HG02840 (cell line): ENCODE measurements around the gene CCDC17.
"Not testable (repeated sequence)": the region's sequence is repeated elsewhere in the genome, so short reads cannot be mapped to it uniquely, and the experiment has no call there.

Experiments
- ATAC-seq: cut with Tn5 transposase; IDR thresholded peaks from one replicate; pipeline ENCODE4 v1.9.1; 2021; ENCODE audit warnings: mild to moderate bottlenecking, moderate library complexity, moderate number of reproducible peaks; ENCODE audit not compliant: unreplicated experiment, low FRiP score

Gene CCDC17

DNA sequence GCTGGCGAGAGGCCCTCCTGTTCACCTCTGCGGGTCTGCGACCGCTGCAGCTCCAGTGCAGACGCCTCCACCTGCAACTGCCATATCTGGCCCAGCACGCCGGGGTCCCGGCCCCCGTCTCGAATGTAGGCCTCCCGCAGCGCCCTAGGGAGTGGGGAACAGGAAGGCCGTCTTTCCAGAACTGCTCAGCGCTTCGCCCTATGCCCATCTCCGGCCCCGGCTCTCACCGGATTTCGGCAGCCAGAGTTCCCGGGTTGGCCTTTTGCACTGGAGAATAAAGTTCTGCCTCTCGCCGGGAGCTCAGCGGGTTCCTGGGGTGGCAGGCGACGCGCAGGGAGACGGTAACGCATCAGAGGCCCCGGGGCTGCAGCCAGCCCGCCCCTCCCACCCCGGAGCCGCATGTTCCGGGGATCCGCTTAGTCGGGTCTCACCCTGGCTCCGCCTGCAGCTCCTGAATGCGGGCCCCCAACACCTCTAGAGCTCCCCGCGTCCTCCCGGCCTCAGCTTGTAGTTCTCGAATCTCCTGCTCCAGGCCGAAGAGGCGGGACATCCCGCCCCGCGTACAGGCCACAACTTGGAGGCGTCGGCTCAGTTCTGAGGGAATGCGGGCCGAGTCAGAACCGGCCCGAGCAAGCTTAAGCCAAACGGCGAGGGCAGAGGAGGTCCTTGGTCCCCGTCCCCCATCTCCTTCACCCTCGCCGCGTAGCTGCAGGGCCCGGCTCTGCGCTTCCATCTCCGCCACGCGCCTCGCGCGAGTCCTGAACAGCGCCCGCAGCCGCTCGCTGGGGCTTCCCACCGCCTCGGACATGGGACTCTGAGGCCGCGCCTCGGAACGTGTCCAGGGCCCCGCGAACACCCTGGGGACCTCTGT is 1.1 kb downstream of the CCDC17 start:
- ATAC-seq: no peak

GRCh38 chr1:45621895-45622523 is 1.8 kb downstream of the CCDC17 start:
- no peak for ATAC-seq

- no peak for ATAC-seq
Observed at GRCh38 chr1:45621501-45621836, 2.4 kb downstream of the CCDC17 start.

- no peak for ATAC-seq
Observed at GRCh38 chr1:45620588-45621500, 3.0 kb downstream of the CCDC17 start.

DNA sequence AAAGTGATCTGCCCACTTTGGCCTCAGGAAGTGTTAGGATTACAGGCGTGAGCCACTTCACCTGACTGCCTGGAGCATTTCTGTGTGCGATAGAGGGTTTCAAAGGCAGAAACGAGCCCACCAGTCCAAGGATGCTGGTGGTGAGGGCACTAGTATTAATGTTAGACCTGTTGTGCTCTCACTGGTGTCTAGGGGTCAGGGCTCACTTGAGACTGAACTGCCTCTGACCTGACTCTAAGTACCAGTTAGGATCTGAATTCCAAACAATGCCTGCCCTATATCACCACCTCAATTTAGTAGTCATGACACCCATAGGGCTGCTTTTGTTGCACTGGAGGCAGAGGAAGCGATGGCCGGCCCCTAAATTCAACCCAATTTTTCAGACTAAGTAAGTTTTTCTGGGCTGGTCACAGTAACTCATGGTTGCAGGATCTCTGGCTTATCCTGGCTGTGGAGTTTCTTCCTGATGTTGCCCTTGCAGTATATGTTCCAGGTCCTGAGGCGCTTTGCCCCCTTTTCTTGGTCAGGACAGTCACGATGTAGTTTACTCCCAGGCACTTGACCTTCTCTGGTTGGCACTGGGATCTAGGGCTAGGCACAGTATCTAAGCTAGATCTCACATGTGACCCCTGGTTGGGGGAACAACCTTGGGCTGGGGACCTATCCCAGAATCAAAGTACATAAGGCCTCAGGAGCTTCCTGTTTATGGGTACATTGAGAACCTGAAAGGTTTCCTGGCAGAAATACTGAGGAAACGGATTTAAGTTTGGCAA is 4.5 kb downstream of the CCDC17 start:
- ATAC-seq: no peak

DNA sequence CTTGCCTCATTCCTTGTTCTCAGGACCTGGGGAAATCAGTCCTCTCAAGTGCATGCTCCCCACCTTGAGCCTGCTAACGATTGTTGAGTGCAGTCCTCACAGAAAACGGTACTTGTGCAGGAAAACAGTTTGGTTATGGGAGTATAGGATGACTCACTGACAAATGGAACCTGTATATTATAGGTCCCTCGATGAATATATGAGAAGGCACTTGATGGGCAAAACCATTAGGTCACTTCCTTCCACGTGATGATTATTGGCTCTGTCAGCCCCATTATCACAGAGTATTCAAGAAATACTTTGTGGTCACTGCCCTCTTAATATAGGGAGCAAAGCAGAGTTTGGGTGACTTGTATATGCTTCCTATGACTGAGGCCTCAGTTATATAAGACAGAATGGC is 6.2 kb downstream of the CCDC17 start:
- no peak for ATAC-seq

DNA sequence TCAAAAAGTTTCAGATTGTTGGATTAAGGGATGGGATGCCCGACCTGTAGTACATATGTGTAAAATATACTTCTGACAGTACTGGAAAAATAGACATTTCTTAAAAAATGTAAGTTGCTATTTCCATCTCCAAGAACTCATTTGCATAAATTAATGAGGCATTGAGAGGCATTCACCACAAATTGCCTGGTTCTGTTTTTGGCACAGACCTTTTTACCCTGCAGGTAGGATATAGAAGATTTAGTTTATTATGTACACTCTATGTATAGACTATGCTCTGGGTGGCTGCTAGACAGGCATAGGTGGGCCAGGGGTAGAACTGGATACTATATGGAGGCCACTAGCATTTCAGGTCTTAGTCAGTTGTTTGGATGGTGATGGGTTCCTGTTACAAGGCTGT is 8.0 kb downstream of the CCDC17 start:
- ATAC-seq: no peak

- ATAC-seq: no peak
Observed at GRCh38 chr1:45612941-45613579, 10.8 kb downstream of the CCDC17 start.

DNA sequence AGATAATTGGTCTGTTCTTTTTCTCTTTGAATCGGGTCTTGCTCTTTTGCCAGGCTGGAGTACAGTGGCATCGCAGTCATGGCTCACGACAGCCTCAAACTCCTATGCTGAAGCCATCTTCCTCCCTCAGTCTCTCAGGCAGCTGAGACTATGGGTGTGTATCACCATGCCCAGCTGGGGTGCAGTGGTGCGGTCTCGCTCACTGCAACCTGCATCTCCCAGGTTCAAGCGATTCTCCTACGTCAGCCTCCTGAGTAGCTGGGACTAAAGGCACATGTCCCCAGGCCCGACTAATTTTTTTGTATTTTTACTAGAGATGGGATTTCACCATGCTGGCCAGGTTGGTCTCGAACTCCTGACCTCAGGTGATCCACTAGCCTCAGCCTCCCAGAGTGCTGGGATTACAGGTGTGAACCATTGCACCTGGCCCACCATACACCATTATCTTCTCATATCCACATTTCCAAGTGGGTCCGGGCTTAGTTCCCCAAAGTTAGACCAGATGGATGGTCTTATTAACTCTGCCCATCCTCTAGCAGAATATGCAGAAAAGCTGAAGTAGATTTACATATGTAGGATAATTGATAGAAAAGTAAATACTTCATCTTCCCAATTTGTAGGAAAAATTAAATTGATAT is 13.1 kb downstream of the CCDC17 start:
- no peak for ATAC-seq

DNA sequence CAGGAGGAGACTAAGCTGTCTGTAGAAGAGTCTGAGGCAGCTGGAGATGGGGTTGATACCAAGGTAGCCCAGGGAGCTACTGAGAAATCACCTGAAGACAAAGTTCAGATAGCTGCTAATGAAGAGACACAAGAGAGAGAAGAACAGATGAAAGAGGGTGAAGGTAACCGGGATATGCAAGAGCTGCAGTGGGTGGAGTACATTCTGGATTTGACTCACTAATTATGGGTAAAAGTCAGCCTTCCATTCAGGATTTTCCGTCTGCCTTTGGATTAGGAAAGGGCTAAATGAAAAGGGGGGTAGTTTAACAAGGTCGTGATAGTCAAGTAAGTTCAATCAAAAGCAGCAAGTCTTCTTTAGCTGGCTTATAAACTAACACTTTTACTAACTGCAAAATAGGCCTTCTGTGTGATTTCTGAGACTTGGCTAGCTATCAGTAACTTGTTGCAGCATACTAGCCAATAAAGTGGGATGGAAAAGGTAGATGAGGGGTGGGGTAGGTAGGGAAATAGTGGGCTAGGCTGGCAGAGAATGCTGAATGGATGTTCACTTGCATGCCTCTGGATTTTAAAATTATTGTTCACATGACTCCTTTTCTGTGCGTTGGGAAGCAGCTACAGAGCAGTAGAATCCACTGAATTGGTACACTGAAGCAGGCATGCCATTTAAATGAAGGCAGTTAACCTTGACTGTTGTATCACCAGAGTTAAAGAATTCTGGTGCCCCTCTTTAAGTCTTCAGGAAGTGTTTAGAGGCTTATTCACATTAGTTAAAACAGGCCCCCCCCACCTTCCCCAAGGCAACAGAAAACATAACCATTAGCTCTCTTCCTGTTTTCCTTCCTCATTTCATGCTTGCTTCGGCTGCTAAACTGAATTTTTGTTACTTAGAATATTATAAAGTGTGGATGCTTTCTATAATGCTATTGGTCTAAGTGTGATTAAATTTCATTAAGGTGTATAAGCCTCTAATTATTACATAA is 15.4 kb downstream of the CCDC17 start:
- ATAC-seq: no peak

DNA sequence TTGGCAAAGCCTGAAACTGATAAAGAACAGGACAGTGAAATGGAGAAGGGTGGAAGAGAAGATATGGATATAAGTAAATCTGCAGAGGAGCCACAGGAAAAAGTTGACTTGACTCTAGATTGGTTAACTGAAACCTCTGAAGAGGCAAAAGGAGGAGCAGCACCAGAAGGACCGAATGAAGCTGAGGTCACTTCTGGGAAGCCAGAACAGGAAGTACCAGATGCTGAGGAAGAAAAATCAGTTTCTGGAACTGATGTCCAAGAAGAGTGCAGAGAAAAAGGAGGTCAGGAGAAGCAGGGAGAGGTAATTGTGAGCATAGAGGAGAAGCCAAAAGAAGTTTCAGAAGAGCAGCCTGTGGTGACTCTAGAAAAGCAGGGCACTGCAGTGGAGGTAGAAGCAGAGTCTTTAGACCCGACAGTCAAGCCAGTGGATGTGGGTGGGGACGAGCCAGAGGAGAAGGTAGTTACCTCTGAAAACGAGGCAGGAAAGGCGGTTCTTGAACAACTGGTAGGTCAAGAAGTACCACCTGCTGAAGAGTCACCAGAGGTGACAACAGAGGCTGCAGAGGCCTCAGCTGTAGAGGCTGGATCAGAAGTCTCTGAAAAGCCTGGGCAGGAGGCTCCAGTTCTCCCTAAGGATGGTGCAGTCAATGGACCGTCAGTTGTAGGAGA is 16.3 kb downstream of the CCDC17 start:
- ATAC-seq: no peak

- ATAC-seq: no peak
Observed at GRCh38 chr1:45604239-45604638, 19.6 kb downstream of the CCDC17 start.

DNA sequence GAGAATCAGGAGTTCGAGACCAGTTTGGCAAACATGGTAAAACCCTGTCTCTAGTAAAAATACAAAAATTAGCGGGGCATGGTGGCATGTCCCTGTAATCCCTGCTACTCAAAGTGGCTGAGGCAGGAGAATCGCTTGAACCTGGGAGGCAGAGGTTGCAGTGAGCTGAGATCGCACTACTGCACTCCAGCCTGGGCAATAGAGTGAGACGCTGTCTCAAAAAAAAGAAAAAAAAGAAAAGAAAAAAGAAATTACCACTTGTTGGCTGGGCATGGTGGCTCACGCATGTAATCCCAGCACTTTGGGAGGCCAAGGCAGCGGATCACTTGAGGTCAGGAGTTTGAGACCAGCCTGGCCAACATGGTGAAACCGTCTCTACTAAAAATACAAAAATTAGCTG is 27.1 kb downstream of the CCDC17 start:
- ATAC-seq: not testable (repeated sequence)

DNA sequence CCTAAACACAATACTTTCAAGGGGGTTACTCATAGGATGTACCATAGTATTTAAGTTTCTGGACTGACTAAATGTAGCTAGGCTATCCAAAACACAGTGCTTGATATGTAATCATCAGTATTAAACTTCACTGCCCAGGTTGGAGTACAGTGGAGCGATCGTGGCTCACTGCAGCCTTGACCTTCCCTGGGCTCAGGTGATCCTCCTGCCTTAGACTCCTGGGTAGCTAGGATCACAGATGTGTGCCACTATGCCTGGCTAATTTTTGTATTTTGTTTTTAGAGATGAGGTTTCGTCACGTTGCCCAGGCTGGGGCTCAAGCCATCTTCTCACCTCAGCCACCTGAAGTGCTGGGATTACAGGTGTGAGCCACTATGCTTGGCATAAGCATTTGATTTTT is 29.4 kb downstream of the CCDC17 start:
- no peak for ATAC-seq

DNA sequence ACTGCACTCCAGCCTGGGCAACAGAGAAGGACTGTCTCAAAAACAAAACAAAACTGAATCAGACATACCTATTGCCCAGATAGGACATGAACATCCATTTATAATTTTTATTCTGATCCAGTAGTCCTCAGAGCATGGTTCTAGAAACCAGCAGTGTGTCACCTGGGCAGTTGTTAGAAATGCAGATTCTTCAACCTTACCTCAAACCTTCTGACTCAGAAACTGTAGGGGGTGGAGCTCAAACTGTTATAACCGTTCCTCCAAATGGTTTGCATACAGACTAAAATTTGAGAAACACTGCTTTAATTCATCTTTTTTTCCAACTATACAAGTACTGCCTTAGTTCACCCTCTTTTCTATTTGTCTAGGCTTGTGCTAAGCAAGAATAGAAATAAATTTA is 34.0 kb downstream of the CCDC17 start:
- ATAC-seq: no peak

- no peak for ATAC-seq
Observed at GRCh38 chr1:45586769-45587168, 37.1 kb downstream of the CCDC17 start.

DNA sequence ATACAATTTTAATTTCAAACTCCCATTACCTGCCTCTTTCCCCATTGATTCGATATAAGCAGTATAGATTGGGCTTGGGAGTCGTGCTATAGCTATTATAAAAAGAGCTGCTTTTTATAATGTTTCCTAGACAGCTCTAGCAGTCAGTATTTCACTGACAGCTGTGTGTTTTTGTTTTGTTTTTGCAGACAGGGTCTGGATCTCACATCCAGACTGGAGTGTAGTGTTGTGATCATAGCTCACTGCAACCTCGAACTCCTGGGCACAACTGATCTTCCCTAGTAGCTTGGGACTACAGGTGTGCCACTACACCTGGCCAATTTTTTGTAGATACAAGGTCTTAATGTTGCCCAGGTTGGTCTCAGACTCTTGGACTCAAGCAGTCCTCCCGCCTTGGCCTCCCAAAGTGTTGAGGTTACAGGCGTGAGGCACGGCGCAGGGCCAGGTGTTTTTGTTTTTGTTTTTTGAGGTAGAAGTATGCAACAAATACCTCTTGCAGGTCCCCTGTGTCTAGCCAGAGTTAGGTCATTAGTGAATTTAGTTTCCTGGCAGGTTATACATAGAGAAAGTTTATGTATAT is 38.3 kb downstream of the CCDC17 start:
- ATAC-seq: no peak

DNA sequence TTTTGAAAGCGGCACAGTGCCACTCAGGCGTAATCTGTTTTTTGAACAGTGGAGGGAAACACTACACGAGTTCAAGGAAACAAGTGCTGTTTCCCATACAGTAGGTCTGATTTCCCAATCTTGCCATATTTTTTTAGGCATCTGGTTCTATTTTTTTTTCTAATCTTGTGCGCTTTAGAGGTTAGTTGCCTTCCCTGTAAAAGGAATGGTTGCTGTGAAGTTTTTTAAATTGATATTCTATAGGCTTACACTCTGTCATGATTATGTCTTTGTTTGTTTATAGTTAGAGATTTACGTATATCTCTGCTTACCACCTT is 38.8 kb downstream of the CCDC17 start:
- no peak for ATAC-seq
